Endometrial microvascular endothelial cells (primary cell): ENCODE results near the gene ARMC8. TPM values are rescaled to one million over a fixed set of nuclear protein-coding genes. Genes with fewer than 3 reads are reported as not detected.

Source experiments
- in situ Hi-C: cut with HindIII; loops from 2 replicates; pipeline ENCODE4 v1.10.0; 2017; ENCODE audit warnings: low sequenced_read_pairs, low pct_unique_long_range_greater_than_20kb; ENCODE audit errors: inconsistent ontology term
- total RNA-seq: library from RNA; depleted of rRNA; stranded (reverse); fragments of >200 nt; gene quantifications from one replicate; pipeline ENCODE4 v1.2.3, GENCODE V29; 2015; ENCODE audit errors: inconsistent ontology term

Gene ARMC8
- total RNA-seq, 1 donor from 2014 or later = 85.9 TPM

- in situ Hi-C loops = no loop called here
These were observed 95.7 kb downstream of the ARMC8 start for GRCh38 chr3:138282836-138283235.

DNA sequence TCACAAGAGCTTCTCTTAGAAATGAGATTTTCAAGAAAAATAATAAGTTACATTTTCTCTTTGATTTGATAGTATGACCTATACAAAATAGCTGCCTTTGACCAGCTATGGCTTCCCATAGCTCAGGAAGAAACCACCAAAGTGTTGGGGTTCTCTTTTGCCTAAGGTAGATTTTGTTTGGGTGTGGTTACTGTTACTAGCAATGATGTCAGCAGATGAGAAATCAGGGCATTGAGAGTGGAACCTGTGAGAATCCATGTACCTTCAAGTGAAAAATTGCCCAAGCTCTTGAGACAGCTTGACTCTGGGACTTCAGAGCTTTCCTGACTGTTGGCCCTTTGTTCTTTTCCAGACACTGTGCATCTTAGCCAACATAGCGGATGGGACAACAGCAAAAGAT, 97.0 kb downstream of the ARMC8 start:
- in situ Hi-C loops = no loop called here

GRCh38 chr3:138284957-138285477, 97.9 kb downstream of the ARMC8 start:
- in situ Hi-C loops = no loop called here

GRCh38 chr3:138289260-138289659, 102.2 kb downstream of the ARMC8 start:
- in situ Hi-C loops = no loop called here

- in situ Hi-C loops = no loop called here
These were observed 102.6 kb downstream of the ARMC8 start for GRCh38 chr3:138289701-138290100.

GRCh38 chr3:138296639-138297038, 109.5 kb downstream of the ARMC8 start:
- in situ Hi-C loops = no loop called here

- in situ Hi-C loops = no loop called here
These were observed 110.0 kb downstream of the ARMC8 start for GRCh38 chr3:138297059-138297607.

DNA sequence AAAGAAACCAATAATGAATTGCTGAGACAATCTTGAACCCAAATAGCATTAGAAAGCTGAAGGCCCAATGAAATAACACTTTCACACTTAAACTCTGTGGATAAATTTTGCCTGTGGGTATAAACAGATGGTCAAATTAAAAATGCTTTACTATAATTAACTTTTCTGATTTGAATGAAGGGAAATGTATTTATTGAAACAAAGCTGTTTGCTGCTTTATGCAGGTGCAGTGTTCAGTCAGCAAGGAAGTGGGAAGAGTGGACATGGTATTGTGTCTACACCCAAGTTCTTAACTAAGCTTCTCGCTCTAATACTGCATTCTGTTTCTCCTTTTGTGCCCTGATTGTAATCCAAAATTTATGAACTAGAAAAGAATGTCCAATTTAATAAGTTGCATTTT, 110.8 kb downstream of the ARMC8 start:
- in situ Hi-C loops = no loop called here

GRCh38 chr3:138300647-138301046, 113.5 kb downstream of the ARMC8 start:
- in situ Hi-C loops = no loop called here

DNA sequence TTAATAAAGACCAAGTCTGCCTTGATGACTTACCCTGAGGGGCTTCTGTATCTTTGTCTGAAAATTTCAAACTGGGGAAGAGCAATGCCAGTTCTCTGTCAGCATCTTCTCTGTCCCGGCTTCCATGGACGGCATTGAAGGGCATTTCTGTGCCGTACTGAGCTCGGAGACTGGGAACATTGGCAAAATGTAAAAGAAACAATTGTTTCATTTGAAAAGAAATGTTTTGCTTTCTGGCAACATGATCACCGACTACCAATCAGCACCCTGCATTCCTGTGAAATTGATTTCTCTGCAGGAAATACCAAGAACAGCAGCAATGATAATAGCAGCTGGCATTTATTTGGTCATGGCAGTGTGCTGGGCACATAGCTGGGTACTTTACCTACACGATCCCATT, 116.4 kb downstream of the ARMC8 start:
- in situ Hi-C loops = no loop called here

DNA sequence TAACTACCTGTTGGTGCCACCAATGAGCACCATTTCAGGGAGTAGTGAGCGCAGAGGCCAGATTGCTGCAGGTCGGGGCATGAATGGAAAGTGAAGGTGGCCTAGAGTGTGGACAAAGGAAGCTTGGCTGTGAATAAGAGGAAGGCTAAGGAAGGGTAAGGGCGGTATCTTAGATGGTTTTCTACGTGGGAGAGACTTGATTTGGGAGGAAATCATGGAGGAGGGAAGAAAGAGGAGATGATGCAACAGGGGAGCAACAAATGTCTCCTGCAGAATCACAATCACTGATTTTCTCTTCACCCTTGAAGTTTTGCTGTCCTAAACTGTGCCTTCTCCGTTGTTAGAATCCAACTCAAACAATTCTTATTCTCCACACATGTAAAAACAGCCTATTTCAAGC, 120.8 kb downstream of the ARMC8 start:
- in situ Hi-C loops = no loop called here

GRCh38 chr3:138308783-138309182, 121.7 kb downstream of the ARMC8 start:
- in situ Hi-C loops = no loop called here

- in situ Hi-C loops = no loop called here
These were observed 123.4 kb downstream of the ARMC8 start for GRCh38 chr3:138310494-138310893.

- in situ Hi-C loops = no loop called here
These were observed 127.7 kb downstream of the ARMC8 start for GRCh38 chr3:138314751-138315150.

DNA sequence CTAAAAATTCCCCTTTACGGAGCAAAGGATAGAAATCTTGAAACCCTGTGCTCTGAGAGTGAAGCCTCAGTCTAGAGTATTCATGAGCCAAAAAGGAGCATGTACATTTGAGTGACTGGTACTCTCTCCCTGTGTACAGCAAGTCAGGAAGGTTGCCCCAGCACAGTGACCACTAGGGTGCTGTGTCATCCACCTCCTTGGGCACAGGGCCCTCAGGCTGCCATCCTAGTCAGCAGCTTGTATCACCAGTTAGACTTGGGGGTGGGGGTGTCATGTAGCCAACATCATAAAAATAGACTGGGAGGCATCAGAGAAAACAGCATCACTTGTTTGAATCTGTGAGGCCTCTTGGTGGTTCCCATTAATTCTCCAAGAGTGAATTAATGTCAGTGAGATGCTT, 130.6 kb downstream of the ARMC8 start:
- in situ Hi-C loops = no loop called here

DNA sequence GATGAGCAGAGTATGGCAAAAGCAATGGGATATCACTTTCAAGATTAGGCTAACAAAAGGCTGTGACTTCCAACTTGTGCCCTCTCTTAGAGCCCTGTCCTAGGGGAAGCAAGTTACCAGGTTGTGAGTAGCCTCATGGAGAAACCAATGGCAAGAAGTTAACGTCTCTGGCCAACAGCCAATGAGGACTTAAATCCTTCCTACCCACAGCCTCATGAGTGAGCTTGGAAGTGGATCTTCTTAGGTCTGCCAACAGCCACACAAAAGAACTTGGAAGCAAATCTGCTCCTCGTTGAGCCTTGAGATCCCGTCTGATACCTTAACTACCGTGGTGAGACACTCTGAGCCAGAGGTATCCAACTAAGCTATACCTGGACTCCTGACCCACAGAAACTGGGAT, 136.9 kb downstream of the ARMC8 start:
- in situ Hi-C loops = no loop called here

DNA sequence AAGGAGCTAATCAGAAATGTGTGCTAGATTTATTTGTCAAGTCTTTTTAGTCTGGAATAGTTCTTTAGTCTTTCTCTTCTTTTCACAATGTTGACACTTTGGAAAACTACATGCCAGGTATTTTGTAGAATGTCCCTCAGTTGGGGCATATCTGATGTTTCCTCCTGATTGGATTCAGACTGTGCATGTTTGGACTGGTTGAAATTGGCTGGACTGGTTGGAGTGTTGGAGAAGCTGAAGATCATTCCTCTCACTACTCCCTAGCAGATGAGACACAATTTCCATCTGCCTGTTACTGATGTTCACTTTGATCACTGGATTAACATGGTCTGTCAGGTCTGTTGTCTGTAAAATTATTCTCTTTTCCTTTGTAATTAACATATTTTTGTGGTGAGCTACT, 138.9 kb downstream of the ARMC8 start:
- in situ Hi-C loops = no loop called here

GRCh38 chr3:138326866-138327595, 139.9 kb downstream of the ARMC8 start:
- in situ Hi-C loops = no loop called here

- in situ Hi-C loops = no loop called here
These were observed 140.7 kb downstream of the ARMC8 start for GRCh38 chr3:138327831-138328230.

- in situ Hi-C loops = no loop called here
These were observed 141.2 kb downstream of the ARMC8 start for GRCh38 chr3:138328341-138328740.
